WI38 (cell line): ENCODE measurements around the gene EFCAB10.
"Not testable (repeated sequence)": the region's sequence is repeated elsewhere in the genome, so short reads cannot be mapped to it uniquely, and the experiment has no call there.

Experiments used
- H3K4me3 ChIP-seq: 2 replicates; pipeline ENCODE4 v1.5.1; 2011; ENCODE audit warnings: low read depth, mild to moderate bottlenecking, control low read depth, low read length
- TF ChIP-seq, protein P1 (sequence below): IDR thresholded peaks from 2 replicates; pipeline ENCODE4 v1.5.1; 2012; ENCODE audit warnings: low read depth, mild to moderate bottlenecking, control low read depth, low read length

Gene EFCAB10

DNA sequence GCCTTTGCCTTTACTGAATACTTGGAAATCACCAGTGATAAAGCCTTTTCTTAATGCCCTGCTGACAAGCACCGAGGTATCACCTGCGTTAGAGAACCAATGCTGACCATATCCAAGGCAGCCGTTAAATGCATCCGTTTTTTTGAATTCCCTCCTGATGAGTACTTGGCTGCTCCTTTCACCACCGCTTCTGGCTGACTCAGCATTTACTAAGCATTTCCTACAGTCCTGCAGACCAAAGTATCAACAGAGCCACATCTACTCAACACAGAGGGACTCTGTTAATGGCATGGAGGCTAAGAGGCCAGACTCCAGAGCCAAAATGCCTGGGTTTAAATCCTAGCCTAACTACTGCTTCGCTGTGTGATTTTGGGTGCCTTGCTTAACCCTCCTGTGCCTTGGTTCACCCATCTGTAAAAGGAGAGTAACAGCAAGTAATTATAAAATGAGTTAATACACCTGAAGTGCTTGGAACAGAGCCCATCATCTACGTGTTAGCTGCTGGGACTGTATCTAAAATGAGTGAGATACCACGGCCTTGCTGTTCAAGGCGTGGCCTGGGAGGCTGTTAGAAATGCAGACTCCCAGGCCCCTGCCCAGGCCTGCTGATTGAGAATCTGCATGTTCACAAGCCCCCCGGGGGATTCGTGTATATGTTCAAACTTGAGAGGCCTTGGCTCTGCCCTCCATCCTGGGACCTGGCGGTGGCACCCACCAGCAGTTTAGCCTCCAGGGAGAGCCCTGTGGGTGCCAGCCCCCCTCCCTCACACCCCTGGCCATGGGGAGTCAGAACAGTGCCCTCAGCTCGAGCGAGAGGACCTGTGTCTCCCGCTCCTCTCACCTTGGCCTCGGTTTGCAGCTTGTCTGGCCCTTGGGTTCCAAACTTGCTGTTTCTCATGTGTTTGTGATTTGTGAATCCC, 30.8 kb upstream of the EFCAB10 start:
- no peak overlapping the region for H3K4me3 ChIP-seq
- TF ChIP-seq, protein P1, sequence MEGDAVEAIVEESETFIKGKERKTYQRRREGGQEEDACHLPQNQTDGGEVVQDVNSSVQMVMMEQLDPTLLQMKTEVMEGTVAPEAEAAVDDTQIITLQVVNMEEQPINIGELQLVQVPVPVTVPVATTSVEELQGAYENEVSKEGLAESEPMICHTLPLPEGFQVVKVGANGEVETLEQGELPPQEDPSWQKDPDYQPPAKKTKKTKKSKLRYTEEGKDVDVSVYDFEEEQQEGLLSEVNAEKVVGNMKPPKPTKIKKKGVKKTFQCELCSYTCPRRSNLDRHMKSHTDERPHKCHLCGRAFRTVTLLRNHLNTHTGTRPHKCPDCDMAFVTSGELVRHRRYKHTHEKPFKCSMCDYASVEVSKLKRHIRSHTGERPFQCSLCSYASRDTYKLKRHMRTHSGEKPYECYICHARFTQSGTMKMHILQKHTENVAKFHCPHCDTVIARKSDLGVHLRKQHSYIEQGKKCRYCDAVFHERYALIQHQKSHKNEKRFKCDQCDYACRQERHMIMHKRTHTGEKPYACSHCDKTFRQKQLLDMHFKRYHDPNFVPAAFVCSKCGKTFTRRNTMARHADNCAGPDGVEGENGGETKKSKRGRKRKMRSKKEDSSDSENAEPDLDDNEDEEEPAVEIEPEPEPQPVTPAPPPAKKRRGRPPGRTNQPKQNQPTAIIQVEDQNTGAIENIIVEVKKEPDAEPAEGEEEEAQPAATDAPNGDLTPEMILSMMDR, result no peak

DNA sequence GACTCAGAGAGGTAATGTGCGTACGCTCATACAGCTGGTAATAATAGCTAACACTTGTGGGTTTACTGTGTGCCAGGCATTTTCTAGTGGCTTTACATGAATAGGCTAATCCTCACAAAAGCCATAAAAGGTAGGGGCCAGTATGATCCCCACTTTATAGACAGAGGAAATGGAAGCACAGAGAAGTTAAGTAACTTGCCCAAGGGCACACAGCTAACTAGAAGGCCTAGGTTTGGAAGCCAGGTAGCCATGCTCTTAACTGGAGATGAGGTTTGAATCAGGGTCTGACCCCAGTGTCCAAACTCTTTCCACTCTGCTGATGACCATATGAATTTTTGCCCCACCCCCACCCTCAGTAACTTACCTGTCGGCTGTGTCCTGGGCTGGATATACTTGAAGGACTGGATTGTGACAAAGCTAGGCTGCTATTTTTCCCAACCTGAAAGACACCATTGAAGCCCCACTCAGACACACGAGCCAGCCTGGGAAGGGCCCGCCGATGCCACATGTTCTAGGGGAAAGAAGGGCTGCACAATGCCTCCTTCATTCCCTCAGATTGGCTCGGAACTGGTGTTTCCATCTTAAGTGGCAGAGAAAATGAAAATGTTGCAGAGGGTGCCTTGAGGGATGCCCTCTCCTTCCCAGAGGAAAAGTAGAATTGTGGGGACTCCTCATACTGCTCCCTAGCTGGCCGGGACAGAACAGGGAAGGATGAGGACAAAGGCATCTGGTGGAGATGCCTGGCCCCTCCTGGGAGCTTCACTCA, 29.1 kb upstream of the EFCAB10 start:
- H3K4me3 ChIP-seq, result no peak overlapping the region
- TF ChIP-seq, protein P1, result no peak

DNA sequence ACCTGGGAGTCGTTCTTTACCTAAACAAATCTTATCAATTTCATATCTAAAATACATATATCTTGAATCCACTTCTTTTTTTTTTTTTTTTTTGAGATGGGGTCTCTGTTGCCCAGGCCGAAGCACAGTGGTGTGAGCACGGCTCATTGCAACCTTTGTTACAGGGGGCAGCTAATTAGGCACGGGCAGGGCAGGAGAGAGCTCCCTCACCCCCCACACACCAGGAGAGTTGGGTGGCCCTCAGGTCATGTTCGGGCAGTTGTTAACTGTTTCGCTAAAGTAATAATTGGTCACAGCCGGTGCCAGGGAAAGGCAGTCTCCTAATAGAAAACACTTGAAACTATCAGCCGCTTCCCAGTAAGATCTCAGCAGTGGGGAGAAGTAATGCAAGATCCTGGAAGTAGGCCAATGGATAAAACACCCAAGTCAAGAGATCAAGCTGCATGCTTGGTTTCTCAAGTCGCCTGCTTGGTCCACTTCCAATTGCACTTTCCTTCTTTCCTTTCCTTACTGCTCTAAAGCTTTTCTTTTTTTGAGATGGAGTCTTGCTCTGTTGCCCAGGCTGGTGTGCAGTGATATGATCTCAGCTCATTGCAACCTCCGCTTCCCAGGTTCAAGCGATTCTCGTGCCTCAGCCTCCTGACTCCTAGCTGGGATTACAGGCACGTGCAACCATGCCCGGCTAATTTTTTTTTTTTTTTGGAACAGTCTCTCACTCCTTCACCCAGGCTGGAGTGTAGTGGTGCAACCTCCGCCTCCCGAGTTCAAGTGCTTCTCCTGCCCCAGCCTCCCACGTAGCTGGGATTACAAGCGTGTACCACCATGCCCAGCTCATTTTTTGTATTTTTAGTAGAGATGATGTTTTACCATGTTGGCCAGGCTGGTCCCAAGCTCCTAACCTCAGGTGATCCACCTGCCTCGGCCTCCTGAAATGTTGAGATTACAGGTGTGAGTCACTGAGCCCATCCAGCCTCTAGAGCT, 21.3 kb upstream of the EFCAB10 start:
- H3K4me3 ChIP-seq, result no peak overlapping the region
- TF ChIP-seq, protein P1, result no peak

DNA sequence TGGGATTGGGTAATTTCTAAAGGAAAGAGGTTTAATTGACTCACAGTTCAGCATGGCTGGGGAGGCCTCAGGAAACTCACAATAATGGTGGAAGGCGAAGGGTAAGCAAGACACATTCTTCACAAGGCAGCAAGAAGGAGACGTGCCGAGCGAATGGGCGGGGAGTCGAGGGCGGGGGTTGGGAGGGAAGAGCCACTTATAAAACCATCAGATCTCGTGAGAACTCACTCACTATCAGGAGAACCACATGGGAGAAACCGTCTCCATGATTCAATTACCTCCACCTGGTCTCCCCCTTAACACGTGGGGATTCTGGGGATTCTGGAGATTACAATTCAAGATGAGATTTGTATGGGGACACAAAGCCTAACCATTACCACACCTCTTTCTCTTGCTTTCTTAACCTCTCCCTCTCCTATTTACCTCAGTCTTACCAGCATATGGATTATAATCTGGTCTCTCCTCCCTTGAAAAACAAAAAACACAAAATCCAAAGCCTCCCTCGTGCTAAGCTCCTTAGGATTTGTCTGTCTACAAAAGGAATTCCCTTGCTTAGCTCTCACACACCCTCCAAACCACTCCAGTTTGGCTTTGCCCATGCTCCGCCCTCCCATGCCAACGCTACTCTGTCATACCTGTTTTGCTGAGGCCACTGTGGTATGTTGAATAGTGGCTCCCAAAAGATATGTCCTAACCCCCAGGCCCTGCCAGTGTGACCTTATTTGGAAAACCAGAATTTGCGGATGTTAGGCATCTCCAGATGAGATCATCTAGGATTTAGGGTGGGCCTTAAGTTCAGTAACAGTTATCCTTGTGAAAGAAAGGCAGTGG, 19.6 kb upstream of the EFCAB10 start:
- no peak overlapping the region for H3K4me3 ChIP-seq

DNA sequence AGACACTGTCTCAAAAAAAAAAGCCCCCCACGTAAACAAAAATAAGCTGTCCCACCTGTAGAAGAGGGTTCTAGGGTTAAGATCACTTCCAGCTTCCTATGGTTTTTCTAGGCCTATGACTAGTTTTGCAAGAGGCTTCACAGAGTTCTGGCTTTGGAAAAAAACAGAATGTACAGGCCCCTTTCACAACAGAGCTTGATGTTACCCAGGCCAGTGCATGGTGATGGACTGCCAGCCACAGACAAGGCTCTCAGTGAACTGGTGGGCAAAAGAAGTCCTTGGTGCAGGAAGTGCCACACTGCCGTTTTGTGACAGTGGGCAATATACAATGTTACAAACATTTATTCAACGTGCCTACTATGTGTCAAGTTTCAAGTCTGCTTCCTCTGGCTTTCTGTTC, 18.3 kb upstream of the EFCAB10 start:
- H3K4me3 ChIP-seq, result no peak overlapping the region
- TF ChIP-seq, protein P1, result no peak

More for the DNA sequence above, 19.6 kb upstream of the EFCAB10 start:
- TF ChIP-seq, protein P1, result no peak

DNA sequence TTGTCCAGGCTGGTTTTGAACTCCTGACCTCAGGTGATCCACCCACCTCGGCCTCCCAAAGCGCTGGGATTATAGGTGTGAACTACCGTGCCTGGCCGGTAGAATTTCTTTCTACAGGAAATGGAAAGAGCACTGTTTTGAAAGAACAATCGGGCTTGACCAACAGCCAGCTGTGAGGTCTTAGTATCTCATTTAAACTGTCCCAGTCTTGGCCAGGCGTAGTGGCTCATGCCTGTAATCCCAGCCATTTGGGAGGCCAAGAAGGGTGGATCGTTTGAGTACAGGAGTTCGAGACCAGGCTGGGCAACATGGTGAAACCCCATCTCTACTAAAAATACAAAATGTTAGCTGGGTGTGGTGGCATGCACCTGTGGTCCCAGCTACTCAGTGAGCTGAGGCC, 17.8 kb upstream of the EFCAB10 start:
- H3K4me3 ChIP-seq, result not testable (repeated sequence)
